ENCODE results near the gene MON1B. TPM values are rescaled to one million over a fixed set of nuclear protein-coding genes. Genes with fewer than 3 reads are reported as not detected.

MON1B gene
- total RNA-seq, 1 donor from 2014 or later = 30.0 TPM

DNA sequence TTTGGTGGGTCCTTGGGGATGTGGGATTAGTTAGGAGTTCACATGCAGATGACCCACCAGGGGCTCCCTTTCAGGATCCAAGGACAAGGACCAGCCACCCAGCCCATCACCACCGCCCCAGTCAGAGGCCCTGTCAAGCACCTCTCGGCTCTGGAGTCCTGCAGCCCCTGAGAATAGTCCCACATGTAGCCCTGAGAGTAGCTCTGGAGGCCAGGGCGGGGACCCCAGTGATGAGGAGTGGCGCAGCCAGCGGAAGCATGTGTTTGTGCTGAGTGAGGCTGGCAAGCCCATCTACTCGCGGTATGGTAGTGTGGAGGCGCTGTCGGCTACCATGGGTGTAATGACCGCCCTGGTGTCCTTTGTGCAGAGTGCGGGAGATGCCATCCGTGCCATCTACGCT is 2.4 kb downstream of the MON1B start:
- peaks cover 3% of the 10 kb centered on the region for H3K36me3 ChIP-seq (ENCODE audit: control insufficient read depth, insufficient read depth, low read length)
- TF ChIP-seq, protein P1, sequence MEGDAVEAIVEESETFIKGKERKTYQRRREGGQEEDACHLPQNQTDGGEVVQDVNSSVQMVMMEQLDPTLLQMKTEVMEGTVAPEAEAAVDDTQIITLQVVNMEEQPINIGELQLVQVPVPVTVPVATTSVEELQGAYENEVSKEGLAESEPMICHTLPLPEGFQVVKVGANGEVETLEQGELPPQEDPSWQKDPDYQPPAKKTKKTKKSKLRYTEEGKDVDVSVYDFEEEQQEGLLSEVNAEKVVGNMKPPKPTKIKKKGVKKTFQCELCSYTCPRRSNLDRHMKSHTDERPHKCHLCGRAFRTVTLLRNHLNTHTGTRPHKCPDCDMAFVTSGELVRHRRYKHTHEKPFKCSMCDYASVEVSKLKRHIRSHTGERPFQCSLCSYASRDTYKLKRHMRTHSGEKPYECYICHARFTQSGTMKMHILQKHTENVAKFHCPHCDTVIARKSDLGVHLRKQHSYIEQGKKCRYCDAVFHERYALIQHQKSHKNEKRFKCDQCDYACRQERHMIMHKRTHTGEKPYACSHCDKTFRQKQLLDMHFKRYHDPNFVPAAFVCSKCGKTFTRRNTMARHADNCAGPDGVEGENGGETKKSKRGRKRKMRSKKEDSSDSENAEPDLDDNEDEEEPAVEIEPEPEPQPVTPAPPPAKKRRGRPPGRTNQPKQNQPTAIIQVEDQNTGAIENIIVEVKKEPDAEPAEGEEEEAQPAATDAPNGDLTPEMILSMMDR (IDR thresholded peaks at IDR 0.05; ENCODE audit: insufficient read depth, low read length, poor library complexity, severe bottlenecking) = no peak
- DNase-seq (ENCODE audit: low read depth) = no peak

DNA sequence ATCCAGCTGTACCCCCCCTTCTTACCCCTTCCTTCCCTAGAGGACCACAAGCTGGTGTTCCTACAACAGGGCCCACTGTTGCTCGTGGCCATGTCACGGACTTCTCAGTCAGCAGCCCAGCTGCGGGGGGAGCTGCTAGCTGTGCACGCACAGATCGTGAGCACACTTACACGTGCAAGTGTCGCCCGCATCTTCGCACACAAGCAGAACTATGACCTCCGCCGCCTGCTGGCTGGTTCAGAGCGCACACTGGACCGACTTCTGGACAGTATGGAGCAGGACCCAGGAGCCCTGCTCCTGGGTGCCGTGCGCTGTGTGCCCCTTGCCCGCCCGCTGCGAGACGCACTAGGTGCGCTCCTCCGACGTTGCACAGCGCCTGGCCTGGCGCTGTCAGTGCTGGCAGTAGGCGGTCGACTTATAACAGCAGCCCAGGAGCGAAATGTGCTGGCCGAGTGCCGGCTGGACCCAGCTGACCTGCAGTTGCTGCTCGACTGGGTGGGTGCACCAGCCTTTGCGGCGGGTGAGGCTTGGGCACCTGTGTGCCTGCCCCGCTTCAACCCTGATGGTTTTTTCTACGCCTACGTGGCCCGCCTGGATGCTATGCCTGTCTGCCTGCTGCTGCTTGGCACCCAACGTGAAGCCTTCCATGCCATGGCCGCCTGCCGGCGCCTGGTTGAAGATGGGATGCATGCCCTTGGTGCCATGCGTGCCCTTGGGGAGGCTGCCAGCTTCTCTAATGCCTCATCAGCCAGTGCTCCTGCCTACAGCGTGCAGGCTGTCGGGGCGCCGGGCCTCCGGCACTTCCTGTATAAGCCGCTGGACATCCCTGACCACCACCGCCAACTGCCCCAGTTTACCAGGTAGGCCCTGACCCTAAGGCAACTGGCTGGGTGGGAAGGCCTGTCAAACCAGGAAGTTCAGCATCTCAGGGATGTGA is 3.6 kb downstream of the MON1B start:
- no peak for DNase-seq (ENCODE audit: low read depth)
- TF ChIP-seq, protein P1 (IDR thresholded peaks at IDR 0.05; ENCODE audit: insufficient read depth, low read length, poor library complexity, severe bottlenecking) = no peak
- no peaks in the 10 kb centered on the region for H3K27me3 ChIP-seq (ENCODE audit: control insufficient read depth, insufficient read depth, low read length)
- peaks cover 3% of the 10 kb centered on the region for H3K36me3 ChIP-seq (ENCODE audit: control insufficient read depth, insufficient read depth, low read length)
- H3K4me3 ChIP-seq (ENCODE audit: low read depth, low read length) = no peak overlapping the region

More for the DNA sequence above, 2.4 kb downstream of the MON1B start:
- no peak overlapping the region for H3K4me3 ChIP-seq (ENCODE audit: low read depth, low read length)
- H3K27me3 ChIP-seq (ENCODE audit: control insufficient read depth, insufficient read depth, low read length) = no peaks in the 10 kb centered on the region

DNA sequence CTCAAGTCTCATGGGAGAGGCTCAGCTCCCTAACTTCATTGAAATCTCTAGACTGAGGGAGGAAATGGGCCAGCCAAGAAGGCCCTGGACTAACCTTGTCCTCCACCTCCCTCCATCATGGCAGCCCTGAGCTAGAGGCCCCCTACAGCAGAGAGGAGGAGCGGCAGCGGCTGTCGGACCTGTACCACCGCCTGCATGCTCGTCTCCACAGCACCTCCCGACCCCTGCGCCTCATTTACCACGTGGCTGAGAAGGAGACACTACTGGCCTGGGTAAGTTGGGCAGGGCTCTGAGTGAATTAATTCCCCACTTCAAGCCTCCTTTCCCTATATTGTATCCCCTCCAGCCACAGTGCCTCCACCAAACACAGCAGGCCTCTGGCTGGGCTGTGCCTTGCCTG is 4.4 kb downstream of the MON1B start:
- Histone ChIP-seq H3K36me3 (ENCODE audit: control insufficient read depth, insufficient read depth, low read length) (peaks cover 3% of the 10 kb centered on the region), H3K27me3 (ENCODE audit: control insufficient read depth, insufficient read depth, low read length) (no peaks in the 10 kb centered on the region), H3K4me3 (ENCODE audit: low read depth, low read length) (no peak overlapping the region)
- no peak for DNase-seq (ENCODE audit: low read depth)
- TF ChIP-seq, protein P1 (IDR thresholded peaks at IDR 0.05; ENCODE audit: insufficient read depth, low read length, poor library complexity, severe bottlenecking) = no peak

DNA sequence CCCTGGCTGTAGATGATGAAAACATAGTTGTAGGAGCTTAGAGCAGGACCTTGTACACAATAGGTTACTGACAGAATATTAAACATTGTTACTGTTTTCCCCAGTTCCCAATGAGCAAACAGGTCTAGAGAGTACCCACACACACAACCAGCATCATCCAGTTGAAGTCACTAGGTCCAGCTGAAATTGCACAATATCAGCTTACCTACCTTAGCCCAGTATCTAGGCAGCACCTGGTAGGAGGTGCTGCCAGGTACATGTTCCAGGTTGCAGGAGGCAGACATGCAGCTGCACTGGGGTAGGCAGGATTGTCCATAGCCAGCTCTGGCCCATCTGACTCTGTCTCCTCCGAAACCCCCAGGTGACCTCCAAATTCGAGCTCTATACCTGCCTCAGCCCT is 6.8 kb downstream of the MON1B start:
- Histone ChIP-seq H3K36me3 (ENCODE audit: control insufficient read depth, insufficient read depth, low read length) (peaks cover 3% of the 10 kb centered on the region), H3K4me3 (ENCODE audit: low read depth, low read length) (no peak overlapping the region), H3K27me3 (ENCODE audit: control insufficient read depth, insufficient read depth, low read length) (no peaks in the 10 kb centered on the region)
- TF ChIP-seq, protein P1 (IDR thresholded peaks at IDR 0.05; ENCODE audit: insufficient read depth, low read length, poor library complexity, severe bottlenecking) = no peak
- DNase-seq (ENCODE audit: low read depth) = no peak

DNA sequence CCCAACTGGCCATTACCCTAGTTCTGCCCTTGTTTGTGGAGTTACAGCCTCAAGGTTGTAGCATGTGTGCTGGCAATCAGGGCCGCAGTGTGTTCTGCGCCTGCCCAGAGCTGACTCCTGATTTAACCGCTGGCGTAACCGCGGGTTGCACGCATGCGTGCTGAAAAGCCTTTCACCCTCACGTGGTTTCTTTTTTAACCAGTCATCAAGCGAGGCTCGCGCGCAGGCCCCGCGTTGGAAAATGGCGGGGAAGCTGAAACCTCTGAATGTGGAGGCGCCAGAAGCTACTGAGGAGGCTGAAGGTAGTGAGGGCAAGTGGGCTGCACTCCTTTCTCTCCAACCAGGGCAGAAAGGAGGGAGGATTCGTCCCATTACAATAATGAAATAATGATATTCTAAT is 8.2 kb downstream of the MON1B start, which contains the start of gene SYCE1L:
Gene SYCE1L (plus strand): TSS at position 198 of the 400 bp plus-strand sequence. CDS start 44 bp downstream, at position 242.
- DNase-seq (ENCODE audit: low read depth) = no peak
- H3K36me3 ChIP-seq (ENCODE audit: control insufficient read depth, insufficient read depth, low read length) = peaks cover 3% of the 10 kb centered on the region
- TF ChIP-seq, protein P1 (IDR thresholded peaks at IDR 0.05; ENCODE audit: insufficient read depth, low read length, poor library complexity, severe bottlenecking) = no peak
- no peaks in the 10 kb centered on the region for H3K27me3 ChIP-seq (ENCODE audit: control insufficient read depth, insufficient read depth, low read length)
- no peak within 1 kb of the TSS for H3K4me3 ChIP-seq (ENCODE audit: low read depth, low read length)

All from kidney epithelial cell (primary cell).